Femur (tissue), 1 donor: ENCODE results near the gene TNFRSF4.
"Not testable (repeated sequence)": the region's sequence is repeated elsewhere in the genome, so short reads cannot be mapped to it uniquely, and the experiment has no call there.

Source experiments
- DNase-seq: peaks from one replicate; pipeline ENCODE4 v3.0.0-alpha.2; 2017

Gene TNFRSF4

GRCh38 chr1:1213345-1214265 lies at the start of gene TNFRSF4:
Gene TNFRSF4 (minus strand): TSS chr1:1214153. CDS start chr1:1214127, 26 bp downstream.
- DNase-seq, result no peak

GRCh38 chr1:1262758-1263157 lies 48.8 kb upstream of the TNFRSF4 start:
- DNase-seq, result no peak

GRCh38 chr1:1262071-1262470 lies 48.1 kb upstream of the TNFRSF4 start:
- DNase-seq, result no peak

- no peak for DNase-seq
These were observed 47.0 kb upstream of the TNFRSF4 start for GRCh38 chr1:1260843-1261560.

GRCh38 chr1:1259951-1260600 lies 46.1 kb upstream of the TNFRSF4 start:
- no peak for DNase-seq

- DNase-seq, result no peak
These were observed 45.6 kb upstream of the TNFRSF4 start for GRCh38 chr1:1259540-1259939.

GRCh38 chr1:1259119-1259488 lies 45.2 kb upstream of the TNFRSF4 start:
- no peak for DNase-seq

GRCh38 chr1:1256956-1257871 lies 43.3 kb upstream of the TNFRSF4 start:
- DNase-seq, result no peak

GRCh38 chr1:1255611-1256010 lies 41.7 kb upstream of the TNFRSF4 start:
- no peak for DNase-seq

- no peak for DNase-seq
These were observed 41.1 kb upstream of the TNFRSF4 start for GRCh38 chr1:1255078-1255477.

- no peak for DNase-seq
These were observed 40.7 kb upstream of the TNFRSF4 start for GRCh38 chr1:1254667-1254998.

GRCh38 chr1:1253972-1254666 lies 40.2 kb upstream of the TNFRSF4 start:
- DNase-seq, result no peak

- DNase-seq, result no peak
These were observed 39.4 kb upstream of the TNFRSF4 start for GRCh38 chr1:1253314-1253713.

GRCh38 chr1:1250786-1251284 lies 36.9 kb upstream of the TNFRSF4 start:
- no peak for DNase-seq

GRCh38 chr1:1248009-1248913 lies 34.3 kb upstream of the TNFRSF4 start:
- DNase-seq, result not testable (repeated sequence)

- DNase-seq, result no peak
These were observed 33.5 kb upstream of the TNFRSF4 start for GRCh38 chr1:1247341-1247913.

- no peak for DNase-seq
These were observed 32.8 kb upstream of the TNFRSF4 start, which contains the start of gene C1QTNF12 for GRCh38 chr1:1246577-1247340. Gene C1QTNF12 (minus strand): TSS chr1:1246722. CDS start chr1:1246690, 32 bp downstream.

GRCh38 chr1:1245817-1246576 lies 32.0 kb upstream of the TNFRSF4 start:
- DNase-seq, result no peak
